ENCODE measurements around the gene GET4.
A peak's percentile ranks its signal among the peaks of the same experiment; 100 is the strongest.
"Not testable (repeated sequence)": the region's sequence is repeated elsewhere in the genome, so short reads cannot be mapped to it uniquely, and the experiment has no call there.

Gene GET4

DNA sequence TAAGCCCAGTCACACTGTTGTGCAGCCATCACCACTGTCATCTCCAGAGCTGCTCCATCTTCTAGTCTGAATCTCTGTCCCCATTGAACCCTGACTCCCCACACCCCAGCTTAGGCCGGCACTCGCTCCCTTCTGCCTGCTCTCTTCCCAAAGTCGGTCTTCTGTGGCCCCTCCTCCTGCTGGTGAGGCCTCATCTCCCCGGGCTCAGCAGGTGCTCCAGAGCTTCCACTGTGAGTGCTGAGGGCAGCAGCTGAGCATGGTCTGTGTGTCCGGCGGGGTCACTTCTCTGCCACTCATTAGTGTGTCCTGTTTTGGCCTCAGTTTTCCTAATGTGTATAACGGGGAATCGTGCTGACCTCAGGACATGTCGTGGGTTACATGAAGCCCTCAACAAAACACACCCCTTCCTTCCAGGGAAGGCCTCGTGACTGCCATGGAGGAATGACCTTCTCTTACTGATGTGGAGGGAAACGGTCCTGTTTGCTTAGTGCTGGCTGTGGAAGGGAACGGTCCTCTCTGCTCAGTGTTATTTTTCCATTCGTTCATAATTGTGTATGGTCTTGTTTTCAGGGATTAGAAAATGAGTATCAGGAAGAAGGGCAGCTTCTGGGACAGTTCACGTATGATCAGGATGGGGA lies 4.3 kb upstream of the GET4 start:
- DNase-seq (ENCODE audit: low read depth in 2 of 2), result no peak

DNA sequence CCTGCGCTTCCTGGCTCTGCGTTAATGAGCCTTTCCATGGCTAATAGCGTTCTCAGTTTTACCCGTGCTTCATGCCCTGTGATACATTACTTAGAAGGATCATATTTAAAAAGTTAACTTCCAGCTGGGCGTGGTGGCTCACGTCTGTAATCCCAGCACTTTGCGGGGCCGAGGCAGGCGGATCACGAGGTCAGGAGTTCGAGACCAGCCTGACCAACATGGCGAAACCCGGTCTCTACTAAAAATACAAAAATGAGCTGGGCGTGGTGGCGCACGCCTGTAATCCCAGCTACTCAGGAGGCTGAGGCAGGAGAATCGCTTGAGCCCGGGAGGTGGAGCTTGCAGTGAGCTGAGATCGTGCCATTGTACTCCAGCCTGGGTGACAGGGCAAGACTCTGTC lies 3.7 kb upstream of the GET4 start:
- DNase-seq (ENCODE audit: low read depth in 2 of 2), result not testable (repeated sequence)

DNA sequence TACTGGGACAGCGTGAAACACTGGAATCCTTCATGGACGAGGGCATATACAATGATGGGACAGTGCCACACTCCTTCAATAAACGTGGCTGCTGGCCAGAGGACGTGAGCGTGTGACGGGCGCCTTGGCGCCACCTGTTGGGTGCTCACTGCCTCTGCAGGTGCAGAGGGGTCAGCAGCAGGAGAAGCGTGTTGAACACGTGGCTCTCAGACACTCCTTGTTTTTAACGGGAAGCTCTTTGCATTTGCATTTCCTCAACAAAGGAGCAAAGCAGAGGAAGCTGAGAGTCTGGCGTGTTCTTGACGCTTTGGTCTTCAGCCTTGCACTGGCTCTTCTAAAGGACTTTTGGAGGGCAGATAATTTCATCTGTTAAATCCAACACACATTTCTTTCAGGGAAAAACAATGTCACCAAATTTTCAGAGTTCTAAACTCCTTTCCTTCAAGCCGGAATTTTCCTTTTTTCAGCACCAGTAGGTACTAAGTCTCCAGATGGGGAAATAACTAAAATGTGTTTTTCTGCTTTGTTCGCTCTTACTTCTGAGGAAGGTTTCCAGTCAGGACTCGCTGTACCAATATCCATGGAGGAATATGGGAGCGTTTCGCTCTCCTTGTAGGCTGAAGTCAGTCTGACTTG lies 2.9 kb upstream of the GET4 start:
- DNase-seq (ENCODE audit: low read depth in 2 of 2), result peak; percentile 43 to 50

DNA sequence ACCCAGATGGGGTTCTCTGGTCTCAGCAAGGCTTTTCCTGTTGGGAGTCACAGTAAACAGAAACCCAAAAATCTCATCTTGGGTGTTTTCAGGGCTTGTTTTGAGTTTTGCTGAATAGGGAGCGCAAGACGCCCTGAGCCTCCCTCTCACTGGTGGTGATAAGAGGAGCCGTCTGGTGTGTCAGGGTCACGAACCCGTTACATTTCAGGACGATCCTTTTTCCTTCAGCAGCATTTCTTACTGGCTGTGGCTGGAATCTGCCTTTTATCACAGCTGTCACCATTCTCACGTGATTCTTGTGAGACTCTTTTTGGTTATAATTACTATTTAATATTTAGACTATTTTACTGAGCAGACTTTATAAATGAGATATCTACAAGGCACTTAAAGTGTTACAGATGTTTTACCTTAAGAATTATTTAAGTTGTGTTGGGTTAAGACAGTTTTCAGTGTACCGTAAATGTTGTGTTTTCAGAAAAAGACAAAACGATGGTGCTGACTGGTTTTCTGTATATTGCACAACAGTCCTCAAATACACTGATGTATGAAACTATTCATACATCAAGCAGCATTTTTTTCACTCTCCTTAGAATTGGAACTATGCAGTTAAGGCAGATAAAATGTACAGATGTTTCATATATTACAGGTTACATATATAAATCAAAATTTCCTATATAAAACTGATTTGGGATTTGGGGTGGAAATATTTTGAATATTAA lies 2.2 kb upstream of the GET4 start:
- DNase-seq (ENCODE audit: low read depth in 2 of 2), result no peak

DNA sequence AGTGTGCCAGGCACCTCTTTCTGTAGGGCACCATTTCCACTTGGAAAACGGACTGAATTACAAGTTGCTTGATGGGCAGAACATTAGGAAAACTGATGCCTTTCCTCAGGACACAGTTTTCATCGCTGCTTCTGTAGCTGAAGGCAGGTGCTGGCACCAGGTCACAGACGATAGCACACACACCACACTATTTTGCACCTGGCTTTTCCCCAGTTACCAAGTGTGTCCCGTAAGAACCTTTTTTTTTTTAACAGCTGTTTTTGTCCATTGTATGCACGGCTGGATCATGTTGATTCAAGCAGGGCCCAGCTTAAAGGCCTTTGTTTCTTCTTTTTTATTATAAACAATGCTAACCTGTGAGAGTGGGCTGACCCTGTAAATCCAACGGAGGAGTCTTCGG lies 1.3 kb upstream of the GET4 start:
- no peak for DNase-seq (ENCODE audit: low read depth in 2 of 2)

DNA sequence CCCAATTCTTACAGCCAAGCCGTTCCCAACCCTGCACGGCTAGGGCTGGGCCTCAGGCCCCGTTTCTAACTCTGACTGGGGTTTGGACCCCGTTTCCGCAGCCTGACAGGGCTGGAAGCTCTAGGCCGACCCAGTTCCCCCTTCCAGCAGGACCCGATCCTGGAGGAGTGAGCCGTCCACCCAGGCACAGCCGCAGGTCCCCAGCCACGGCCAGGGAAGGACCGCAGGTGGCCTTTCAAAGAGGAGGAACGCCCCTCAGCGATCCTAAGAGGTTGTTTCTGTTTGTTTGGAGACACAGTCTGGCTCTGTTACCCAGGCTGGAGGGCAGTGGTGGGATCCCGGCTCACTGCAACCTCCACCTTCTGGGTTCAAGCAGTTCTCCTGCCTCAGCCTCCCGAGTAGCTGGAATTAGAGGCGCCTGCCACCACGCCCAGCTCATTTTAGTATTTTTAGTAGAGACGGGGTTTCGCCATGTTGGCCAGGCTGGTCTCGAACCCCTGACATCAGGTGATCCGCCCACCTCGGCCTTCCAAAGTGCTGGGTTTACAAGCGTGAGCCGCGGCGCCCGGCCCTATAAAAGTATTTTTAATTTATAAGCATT lies 778 bp upstream of the GET4 start:
- DNase-seq (ENCODE audit: low read depth in 2 of 2), result no peak

DNA sequence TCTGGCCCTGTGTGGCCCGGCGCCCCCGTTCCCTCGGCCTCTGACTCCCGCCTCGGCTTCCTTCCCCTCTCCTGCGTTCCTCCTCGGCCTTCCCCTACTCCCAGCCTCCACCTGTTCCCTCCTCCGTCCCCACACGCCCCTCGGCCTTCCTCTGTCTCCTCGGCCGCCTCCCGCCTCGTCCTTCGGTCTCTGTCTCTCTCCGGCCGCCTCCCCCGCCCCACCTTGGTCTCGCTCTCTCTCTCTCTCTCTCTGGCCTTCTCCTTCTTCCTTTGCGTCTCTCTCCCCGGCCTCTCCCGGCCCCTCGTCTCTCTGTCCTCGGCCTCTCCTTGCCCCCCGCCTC lies 588 bp downstream of the GET4 start:
- DNase-seq (ENCODE audit: low read depth in 2 of 2), result no peak

DNA sequence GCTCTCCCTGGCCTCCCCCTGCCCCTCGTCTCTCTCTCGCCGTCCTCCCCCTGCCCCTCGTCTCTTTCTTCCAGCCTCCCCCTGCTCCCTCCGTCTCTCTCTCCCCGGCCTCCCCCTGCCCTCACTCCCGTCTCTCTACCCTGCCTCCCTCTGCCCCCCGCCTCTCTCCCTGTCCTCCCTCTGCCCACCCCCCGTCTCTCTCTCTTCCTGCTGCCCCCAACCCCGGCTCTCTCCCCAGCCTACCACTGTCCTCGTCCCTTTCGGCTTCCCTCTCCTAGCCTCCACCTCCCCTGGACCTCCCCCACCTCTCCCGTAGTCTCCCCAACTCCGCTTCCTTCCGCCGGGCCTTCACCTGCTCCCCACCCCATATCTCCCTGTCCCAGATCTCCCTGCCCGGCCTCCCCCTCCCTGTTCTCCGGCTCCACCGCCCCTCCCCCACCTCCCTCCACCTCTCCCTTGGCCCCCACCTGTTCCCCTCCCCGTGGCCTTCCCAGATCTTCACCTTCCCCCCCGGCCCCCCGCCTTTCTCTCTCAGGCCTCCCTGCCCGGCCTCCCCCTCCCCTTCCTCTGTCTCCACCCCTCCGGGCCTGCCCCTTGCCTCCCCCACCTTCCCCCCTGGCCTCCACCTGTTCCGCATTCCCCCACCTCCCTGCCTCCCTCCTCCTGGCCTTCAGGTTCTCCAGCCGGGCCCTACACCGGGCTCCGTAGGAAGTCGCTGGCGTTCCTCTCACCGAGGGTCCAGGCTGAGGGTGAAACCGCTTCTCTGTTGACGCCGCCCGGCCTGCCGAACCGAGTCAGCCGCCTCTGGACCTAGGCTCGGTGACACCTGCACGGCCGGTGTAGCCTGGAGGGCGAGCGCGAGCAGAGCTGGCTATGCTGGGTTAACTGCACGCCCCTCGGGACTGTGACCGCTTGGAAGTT lies 1.2 kb downstream of the GET4 start:
- DNase-seq (ENCODE audit: low read depth in 2 of 2), result no peak

DNA sequence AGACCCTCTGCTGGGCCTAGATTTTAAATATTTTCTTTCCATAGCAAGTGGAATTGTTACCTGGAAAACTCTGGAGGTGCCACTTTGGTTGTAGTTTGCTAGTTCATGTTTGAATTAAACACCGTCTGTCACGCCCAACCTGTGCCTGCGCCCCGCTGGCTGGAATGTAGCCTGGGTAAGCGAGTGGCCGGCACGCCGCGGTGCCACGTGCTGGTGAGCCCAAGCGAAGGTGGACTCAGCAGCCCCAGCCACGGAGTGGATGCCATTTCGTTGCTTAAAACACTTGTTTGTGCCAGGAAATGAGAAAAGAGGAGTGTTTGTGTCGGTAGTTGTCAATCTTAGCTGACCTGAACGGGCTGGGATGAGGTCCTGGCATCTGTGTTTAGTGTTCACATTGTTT lies 2.7 kb downstream of the GET4 start:
- no peak for DNase-seq (ENCODE audit: low read depth in 2 of 2)

DNA sequence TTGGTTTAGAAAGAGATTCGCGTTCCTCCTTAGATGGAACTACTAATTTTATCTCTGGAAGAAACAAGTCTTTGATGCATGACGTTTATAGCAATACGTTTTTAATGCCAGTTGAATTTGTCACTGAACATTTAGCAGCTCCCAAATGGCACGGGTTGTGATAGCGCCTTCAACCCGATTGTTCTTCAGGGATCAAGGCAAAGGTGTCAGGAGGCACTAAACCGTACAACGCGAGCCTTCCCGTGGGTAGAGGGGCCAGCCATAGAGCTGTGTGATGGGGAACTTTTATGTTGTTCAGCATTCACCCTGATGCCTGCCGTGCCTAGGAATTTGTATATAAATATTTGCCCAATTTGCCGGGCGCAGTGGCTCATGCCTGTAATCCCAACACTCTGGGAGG lies 3.4 kb downstream of the GET4 start:
- DNase-seq (ENCODE audit: low read depth in 2 of 2), result no peak

DNA sequence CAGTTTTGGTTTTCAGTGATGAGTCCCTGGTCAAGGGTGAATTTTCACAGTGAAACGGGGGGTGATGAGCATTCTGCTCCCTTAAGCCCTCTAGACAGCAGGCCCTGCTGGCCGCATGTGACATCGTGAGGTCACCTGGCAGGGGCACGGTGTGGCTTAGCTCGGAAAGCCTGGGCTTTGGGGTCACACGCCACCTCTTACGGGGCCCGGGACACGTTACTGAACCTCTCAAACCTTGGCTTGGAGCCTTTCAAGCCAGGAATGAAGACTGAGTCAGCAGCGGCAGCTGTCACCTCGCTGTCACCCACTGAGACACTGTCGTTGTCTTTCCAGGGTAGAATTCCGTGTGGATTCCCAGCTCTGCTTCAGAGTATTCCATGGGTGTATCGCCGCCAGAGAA lies 4.1 kb downstream of the GET4 start:
- no peak for DNase-seq (ENCODE audit: low read depth in 2 of 2)

DNA sequence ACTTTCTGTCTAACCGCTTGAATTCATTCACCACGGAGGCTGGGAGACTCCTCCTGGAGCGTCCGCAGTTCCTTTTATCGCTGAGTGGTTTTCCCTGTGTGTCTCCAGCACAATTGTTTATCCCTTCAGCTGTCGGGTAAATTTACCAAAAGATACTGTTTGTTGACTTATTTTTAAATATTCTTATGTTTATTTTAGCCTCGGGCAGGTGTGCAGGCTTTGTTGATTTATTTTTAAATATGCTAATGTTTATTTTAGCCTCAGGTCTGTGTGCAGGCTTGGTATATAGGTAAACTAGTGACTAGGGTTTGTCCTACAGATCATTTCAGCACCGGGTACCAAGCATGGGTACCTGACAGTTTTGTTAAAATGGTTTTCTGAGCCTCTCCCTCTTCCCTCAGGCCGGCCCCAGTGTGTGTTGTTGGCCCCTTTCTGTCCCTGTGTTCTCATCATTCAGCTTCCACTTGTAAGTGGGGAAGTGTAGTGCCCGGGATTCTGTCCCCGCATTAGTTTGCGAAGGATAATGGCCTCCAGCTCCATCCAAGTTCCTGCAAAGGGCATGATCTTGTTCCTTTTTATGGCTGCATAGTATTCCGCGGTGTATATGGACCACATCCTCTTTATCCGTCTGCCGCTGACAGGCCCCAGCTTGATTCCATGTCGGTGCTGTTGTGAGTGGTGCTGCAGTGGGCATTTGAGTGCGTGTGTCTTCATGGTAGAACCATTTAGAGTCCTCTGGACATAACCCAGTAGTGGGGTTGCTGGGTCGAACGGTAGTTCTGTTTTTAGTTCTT lies 5.3 kb downstream of the GET4 start:
- no peak for DNase-seq (ENCODE audit: low read depth in 2 of 2)

DNA sequence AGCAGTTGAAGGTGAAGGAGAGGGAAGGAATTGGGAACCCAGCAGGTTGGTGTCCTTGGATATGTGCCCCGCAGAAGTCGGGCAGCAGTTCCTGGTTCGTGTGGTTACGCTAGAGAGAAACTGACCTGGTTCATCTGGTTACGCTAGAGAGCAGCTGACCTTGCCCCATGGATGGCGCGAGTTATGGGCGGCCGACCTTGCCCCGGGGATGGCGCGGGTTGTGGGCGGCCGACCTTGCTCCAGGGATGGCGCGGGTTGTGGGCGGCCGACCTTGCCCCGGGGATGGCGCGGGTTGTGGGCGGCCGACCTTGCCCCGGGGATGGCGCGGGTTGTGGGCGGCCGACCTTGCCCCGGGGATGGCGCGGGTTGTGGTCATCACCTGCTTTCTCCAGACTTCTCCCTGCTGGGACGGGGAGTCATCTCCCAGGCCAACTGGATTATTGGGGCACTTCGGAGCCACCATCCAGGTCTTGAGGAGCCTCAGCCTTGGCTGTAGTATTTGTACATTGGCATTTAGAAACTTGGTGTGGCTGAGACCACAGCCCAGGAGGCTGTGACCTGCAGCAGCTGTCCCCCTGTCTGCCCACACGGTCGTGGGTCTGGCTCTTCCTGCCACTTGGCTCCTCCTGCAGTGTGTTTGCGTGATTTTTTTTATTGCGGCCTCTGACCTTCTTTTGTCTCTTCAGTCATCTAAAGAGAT lies 6.1 kb downstream of the GET4 start:
- no peak for DNase-seq (ENCODE audit: low read depth in 2 of 2)

DNA sequence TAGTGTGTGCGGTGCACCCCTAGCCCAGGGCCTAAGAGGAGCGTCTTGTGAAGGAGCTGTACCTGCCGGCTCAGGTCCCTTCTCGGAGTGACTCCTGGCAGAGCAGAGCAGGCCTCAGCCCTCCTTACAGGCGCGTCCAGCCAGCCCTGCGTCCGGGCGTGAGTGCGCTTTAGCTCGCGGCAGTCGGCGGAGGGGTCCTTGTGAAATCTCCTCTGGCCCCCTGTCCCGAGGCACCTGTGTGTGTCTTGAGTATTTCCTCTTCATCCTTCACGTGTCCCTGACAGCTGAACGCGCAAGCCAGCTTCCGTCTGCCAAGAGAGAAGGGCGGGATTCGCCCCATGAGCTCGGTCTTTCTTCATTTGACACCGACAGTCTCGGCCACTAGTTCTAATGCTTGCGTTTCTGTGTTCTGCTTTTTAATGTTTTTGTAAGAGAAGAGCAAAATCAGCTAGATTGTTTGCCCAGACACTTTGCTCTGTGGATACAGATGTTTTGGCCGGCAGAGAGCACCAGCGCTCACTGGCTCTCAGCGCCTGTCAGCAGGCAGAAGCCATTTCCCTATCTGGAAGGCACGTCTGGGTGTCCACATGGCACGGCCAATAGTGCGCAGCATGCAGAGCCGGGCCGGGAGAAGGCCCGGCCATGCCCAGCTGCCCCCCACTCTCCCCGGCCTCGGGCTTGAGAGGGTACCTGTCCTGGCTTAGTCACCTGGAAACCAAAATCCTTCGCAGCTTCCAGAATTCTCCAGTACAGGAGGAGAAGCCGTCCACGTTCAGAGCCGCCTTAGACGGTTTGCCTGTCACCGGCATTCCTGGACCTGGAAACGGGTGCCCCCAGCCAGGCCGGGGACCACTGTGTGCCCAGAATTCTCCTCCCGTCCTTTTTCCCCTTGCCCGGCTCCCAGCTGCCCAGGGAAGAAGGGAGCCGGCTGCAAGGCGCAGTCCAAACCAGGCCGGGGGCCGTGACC lies 7.0 kb downstream of the GET4 start:
- DNase-seq (ENCODE audit: low read depth in 2 of 2), result no peak

DNA sequence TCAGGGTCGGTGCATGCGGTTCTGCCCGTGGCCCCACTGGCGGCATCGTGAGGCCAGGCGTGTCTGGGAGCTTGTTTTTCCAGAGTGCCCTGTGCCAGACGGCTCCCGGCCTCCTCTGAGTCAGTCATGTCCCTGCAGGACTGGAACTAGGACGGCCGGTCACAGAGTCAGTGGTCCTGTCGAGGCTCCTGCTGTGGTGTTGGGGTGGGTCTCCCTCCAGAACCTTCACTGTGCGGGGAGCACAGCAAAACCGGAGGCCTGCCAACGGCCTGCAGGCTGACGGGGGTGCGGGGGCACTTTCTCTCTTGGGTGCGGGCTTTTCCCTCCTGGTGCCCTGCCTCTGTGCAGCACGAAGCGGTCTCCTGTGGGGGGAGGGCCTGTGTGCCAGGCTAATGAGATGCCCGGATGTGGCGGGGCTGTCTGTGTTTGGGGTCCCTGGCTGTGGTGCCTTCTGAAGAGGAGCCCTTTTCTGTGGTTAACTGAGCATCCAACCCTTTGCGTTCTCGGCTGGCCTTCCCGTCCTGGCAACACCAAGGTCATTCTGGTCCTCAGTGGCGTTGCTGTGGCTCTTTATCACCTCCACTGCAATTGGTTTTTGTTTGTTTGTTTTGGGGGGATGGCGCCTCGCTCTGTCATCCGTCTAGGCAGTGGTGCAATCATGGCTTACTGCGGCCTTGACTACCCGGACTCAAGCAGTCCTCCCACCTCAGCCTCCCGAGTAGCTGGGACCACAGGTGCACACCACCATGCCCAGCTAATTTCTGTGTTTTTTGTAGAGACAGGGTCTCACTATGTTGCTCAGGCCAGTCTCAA lies 8.0 kb downstream of the GET4 start:
- DNase-seq (ENCODE audit: low read depth in 2 of 2), result no peak

DNA sequence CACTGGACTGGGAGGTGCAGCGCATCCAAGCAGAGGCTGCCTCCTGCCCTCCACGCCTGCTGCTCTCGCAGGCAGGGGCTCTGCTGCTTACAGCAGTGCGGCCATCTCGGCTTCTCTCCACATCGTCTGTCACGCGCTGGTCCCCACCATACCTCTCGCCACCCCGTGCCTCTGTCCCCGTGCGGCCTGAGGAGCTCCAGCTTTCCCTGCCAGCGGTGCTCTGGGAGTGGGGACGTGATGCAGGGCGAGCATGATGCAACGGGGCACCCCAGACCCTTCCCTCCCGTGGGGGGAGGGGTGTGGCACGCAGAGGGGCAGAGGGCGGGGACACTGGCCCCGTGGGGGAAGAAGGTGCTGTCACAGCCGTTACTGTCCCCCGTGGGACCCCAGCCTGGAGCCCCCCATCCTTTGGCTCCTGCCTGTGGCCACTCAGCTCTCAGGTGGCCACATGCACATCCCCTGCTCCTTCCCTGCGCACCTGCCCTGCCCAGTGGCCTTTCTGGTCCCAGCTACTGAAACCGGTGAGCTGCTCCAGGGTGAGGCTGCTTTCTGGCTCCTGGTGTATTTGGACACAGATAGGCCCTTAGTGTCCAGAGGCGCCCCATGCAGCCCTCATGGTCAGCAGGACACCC lies 9.0 kb downstream of the GET4 start:
- DNase-seq (ENCODE audit: low read depth in 2 of 2), result no peak

DNA sequence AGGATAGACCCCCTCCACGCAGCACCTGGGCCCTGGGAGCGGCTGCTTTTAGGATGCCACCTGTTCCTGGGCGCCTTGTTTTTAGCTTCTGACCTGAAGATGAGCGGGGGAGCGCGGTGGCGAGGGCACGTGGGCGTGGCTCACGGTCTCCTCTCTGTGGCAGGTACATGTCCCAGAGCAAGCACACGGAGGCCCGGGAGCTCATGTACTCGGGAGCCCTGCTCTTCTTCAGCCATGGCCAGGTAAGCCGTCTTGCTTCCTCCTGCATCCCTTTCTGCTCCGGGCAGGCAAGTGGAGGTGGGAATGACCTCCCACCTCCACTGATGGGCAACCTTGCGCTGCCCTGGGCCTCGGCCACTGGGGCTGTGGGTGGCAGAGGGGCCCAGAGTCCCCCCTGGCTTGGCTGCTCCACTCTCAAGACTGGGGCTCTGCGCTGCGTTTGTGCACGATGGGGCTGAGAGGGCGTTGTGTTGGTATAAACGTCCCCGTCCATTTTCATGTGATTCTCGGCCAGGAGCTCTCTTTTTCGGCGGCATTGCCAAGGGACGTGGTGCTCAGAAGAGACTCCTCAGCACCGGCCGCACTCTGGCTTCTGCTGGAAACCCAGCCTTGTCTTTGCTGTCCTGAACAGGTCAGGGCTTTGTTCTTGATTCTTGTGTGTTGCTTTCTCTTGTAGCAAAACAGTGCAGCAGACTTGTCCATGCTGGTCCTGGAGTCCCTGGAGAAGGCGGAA lies 9.7 kb downstream of the GET4 start:
- DNase-seq (ENCODE audit: low read depth in 2 of 2), result no peak

All from stimulated activated CD8-positive, alpha-beta memory T cell treated with anti-CD3 and anti-CD28 coated beads, Interleukin-15, amount 100 ng/mL, for 4 hours (primary cell).